Measurements from ENCODE around the gene PKIG.
"Not testable (repeated sequence)": the region's sequence is repeated elsewhere in the genome, so short reads cannot be mapped to it uniquely, and the experiment has no call there.

PKIG gene

DNA sequence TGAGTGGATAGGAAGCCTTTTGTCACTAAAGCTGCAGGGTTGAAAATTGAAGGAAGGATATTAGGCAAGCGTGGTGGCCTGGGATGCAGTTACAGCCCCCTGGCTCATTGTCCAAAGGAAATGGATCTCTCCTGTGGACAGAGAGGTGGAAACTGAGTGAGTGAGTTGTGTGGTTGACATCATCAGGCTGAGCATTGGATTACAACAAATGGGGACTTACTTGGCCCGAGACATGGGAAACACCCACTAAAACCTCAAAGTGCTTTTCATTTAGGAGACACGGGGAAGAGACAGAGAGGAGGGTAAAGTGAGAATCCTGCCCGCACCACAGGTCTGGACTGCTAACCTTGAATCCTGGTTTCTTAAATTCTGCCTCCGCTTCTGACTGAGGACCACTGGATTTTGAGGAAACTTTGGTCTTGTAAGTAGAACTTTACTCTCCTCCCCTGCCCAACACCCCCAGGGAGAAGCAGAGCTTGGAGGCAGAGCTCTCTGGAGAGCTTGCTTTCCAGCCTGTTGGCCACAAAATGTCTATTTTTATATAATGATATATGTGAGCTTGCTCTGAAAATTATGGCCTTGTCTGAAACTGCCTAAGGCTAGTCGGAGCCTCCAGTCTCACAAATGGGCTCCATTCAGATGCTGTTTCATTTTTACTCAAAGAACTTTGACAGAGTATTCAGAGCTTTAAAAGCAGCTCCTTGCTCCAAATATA is at the start of gene PKIG:
PKIG (plus strand) TSS at position 269 of the 715 bp plus-strand sequence. CDS start 31,978 bp downstream, outside the sequence.
- no peak for DNase-seq (ENCODE audit: low read depth)

DNA sequence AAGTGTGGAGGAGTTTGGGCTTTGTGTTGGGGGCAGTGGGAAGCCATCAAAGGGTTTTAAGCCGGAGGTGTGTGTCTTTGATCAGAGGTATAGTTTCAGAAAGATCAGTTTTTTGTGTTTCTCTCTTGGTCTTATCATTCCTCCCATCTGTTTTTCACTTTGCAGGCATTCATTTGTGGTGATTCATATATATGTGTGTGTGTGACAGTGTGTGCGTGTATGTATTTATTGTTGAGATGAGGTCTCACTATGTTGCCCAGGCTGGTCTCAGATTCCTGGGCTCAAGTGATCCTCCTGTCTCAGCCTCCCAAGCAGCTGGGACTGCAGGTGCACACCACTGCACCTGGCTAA is 49.4 kb upstream of the PKIG start:
- no peak for DNase-seq (ENCODE audit: low read depth)

DNA sequence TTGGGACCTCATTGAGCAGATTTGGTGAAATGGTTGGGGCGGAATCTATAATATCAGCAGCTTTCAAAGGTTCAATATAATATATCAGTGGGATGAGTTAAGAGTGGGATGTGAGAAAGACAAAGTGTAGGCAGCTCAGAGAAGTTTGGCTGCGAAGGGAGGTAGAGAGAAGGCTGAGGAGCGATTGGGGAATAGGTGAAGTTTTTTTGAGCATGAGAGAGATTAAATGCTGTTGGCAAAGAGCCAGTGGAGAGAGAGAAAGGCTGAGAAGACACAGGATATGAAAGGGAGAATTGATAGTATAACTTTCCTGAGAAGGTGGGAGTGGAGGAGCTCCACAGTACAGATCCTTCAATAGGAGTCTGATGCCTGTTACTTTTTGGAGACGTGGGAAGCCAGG is 48.5 kb upstream of the PKIG start:
- DNase-seq (ENCODE audit: low read depth) = no peak

GRCh38 chr20:44536175-44536574 is 46.2 kb upstream of the PKIG start:
- DNase-seq (ENCODE audit: low read depth) = no peak

DNA sequence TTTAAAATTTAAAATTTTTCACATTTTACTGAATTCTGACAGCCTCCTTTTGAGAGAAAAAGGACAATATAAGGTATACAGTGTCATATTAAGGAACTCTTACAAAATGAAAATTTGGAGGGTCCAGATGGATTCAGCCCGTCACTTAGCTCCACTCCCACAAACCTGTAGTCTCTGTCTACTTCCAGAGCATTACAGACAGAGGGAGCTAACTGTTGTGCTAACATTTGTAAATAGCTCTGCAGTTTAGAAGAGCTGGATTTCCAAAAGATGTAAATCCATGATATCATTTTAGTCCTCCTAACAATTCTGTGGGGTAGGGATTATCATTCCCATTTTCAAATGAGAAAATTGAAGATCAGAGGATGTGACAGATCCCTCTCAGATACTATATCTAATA is 44.4 kb upstream of the PKIG start:
- DNase-seq (ENCODE audit: low read depth) = no peak

DNA sequence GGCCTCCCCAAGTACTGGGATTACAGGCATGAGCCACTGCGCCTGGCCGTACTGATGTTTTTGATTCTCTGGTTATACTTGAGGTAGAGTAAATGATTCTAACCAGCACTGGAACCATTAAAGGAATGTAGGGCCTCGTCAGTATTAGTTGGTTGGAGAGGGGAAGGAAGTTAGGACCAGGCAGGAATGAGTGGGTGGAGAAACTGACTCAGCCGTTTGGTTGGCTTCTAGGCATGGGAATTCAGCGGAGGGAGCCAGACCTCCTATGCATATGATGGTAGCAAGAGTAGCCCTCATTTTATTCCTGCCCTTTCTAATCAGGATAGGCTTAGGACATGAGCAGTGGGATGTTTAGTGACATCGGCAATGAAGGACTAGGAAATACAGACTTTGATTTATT is 41.5 kb upstream of the PKIG start:
- no peak for DNase-seq (ENCODE audit: low read depth)

DNA sequence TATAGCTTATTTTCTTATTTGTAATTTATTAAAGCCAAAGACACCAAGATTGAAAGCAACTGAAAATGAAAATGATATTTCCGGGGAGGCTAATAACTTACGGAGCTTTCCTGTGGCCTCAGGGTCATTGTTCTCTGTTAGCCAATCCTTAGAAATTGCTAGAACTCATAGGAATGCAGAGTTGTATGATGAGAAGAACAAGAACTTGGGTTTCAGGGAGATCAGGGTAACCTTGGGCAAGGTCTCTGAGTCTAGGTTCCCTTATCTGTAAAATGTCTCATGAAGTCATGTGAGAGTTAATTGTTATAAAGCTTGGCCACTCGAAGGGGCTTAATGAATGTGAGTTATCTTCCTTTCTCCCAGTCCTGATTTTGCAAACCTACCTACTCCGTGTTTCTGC is 40.4 kb upstream of the PKIG start:
- no peak for DNase-seq (ENCODE audit: low read depth)

DNA sequence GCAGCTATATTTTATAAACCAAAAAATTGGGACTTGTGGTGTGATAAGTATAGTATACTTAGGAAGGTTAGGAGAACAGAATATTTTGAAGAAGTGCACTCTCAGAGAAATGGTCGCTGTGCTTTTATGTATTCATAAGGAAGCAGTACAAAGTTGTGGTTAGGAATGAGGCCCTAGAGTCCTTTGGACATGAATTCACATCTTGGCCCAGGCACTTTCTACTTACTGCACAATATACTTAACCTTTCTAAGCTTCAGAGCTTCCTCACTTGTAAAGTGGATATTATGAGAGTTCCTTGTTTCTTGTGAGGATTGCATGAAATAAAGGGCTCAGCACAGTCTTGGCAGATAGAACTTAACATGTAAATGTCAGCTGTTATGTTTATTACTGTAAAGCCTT is 39.5 kb upstream of the PKIG start:
- DNase-seq (ENCODE audit: low read depth) = no peak

DNA sequence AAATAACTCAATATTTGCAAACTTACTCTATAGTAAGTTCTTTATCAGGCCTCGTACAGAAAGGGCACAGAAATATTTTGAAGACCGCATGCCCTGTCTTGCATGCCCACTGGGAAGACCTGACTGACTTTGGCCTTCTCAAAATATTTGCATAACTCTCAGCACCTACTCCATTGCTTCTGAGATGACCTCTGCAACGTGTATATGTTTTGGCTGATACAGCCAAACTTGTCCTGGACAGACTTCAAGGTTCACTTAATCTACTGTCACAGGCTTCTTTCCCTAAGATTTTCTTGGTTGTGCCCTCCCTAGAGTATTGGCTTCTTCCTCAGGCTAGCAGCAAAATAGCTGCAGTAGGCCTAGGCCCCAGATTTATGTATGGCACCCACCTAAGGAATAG is 39.0 kb upstream of the PKIG start:
- no peak for DNase-seq (ENCODE audit: low read depth)

- DNase-seq (ENCODE audit: low read depth) = no peak
These were observed 38.1 kb upstream of the PKIG start for GRCh38 chr20:44544263-44544662.

GRCh38 chr20:44547419-44547818 is 35.0 kb upstream of the PKIG start:
- no peak for DNase-seq (ENCODE audit: low read depth)

GRCh38 chr20:44549123-44549522 is 33.3 kb upstream of the PKIG start:
- no peak for DNase-seq (ENCODE audit: low read depth)

DNA sequence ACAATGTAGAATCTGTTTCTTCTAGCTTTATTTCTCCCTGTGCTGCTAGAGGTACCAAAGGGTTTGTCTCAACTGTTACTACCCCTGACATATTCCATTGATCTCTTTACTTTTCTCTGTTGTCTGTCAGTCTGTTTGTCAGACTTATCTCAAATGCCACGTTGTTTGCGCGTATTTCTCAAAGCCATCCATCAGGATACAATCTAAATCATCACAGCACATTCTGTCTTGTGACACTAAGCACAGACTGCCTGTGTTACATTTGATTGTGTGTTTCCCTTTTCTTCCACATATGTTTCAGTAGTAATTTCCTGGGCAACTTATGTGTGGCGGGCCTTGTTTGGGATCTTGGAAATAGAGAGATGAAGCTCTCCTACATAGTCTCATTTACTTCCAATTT is 30.3 kb upstream of the PKIG start:
- no peak for DNase-seq (ENCODE audit: low read depth)

DNA sequence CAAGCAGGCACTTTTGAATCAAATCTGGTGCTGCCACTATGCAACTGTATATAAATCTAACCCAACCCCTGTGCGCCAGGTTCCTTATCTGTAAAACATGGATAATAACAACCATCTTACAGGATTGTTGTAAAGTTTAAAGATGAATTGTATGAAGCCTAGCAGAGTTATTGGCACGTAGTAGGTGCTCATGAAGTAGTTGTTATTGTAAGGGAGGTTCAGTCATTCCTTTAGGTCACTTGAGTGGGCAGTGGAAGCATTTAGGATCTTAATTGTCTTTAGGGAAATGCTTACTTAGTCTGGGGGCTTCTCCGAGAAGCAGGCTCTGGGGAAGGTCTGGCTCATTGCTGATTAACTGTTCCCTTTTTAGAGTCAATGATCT is 29.8 kb upstream of the PKIG start:
- DNase-seq (ENCODE audit: low read depth) = no peak

GRCh38 chr20:44552950-44553908 is 29.1 kb upstream of the PKIG start:
- DNase-seq (ENCODE audit: low read depth) = no peak

DNA sequence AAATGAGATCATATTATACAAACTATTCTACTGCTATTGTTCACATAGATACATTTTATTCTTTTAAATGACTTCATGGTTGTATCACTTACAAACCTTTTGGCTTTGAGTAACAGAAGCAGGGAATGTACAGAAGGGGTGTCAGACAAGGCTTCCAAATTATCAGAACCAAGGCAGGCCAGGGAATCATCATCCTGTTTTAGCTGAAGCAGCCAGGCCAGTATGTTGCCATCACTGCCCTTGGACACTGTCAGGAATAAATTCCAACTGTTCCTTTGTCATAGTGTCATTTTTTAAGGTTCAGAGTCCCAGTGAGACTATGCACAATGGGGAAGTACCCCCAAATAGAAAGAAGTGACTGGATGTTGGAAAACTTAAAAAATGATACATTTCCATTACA is 23.1 kb upstream of the PKIG start:
- DNase-seq (ENCODE audit: low read depth) = no peak

DNA sequence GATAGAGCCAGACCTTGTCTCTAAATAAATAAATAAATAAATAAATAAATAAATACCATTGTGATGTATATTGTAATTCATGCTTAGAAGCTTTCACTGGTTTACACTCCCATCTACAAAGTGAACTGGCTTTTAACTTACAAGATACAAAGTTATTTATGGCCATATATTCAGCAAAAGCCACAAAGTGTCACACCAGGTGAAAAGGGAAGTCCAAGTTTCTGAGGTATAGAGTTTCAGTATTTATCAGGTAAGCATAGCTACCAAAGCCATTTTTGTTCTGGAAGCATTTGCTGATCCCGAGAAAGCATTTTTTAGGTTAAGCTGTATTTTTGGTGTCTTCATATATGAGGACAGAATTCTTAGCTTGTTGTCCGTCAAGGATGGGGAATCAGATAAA is 22.1 kb upstream of the PKIG start:
- no peak for DNase-seq (ENCODE audit: low read depth)

- not testable (repeated sequence) for DNase-seq (ENCODE audit: low read depth)
These were observed 21.6 kb upstream of the PKIG start for GRCh38 chr20:44560818-44561217.

DNA sequence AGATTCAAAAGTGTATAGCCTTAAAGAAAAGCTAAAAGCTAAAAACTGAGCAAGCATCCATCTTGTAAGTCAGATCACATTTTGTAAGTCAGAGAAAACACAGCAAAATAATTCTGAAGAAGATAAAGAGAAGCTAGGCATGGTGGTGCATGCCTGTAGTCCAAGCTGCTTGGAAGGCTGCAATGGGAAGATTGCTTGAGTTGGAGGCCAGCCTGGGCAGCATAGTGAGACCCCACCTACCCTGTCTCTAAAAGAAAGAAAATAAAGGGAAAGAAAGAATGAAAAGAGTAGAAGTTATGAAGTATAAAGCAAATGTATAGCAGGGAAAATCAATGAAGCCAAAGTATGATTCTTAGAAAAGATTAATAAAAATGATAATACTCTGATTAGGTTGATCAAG is 20.5 kb upstream of the PKIG start:
- DNase-seq (ENCODE audit: low read depth) = no peak

DNA sequence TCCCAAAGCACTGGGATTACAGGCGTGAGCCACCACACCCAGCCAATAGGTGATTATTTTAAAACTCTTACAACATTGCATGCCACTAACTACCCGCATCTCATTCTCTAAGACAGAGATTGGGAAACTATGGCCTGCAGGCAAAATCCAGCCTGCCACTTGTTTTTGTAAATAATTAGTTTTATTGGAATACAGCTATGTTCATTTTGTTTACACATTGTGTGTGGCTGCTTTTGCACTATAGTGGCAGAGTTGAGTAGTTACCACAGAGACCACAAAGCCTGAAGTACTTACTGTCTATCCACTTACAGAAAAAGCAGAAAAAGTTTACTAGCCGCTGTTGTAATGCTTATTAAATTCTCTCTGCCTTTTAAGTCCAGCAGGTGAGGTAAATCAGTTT is 16.4 kb upstream of the PKIG start:
- DNase-seq (ENCODE audit: low read depth) = no peak

- no peak for DNase-seq (ENCODE audit: low read depth)
These were observed 15.6 kb upstream of the PKIG start for GRCh38 chr20:44566811-44567210.

DNA sequence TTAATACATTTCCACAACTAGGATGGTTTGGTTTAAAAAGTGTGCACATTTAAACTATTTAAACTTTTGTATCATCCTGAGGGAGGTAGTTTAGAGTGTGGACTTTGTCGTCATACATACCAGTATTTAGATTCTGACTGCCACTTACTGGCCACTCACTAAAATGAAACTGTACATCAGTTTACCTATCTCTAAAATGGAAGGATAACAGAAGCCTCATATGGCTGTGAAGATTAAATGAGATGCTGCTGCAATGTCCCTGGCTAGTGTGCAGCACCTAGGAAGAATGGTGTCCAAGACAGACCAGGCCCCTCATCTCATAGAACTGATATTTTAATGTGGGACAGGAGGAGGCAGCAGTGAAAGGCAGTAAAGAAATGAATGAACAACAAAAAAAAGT is 12.0 kb upstream of the PKIG start:
- no peak for DNase-seq (ENCODE audit: low read depth)

DNA sequence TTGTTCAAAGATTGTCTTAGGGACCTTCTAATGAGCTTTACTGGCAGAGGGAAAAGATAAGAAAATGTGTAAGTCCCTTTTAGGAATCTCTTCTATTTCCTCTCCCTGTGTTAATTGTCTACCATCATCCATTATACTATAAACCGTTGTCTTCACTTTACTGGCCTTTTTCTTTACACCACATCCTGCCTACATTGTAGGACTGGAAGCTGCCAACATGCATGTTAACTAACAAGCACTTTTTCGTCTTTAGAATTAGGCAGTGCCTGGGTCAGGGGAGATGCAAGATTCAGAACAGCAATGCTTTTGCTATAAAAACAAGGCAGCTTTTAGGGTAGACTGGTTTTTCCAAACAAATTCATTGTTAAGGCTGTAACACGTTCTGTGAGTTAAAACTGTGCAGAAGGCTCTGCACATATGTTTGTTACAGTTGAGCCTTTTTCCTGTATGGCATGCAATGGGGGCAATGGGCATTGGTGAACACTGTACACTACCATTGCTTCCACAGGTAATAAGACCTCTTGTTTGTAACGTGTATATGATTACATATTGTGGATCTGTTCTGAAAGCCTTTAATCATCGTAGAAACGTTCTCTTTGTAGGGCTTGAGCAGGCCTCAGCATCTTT is 10.9 kb upstream of the PKIG start:
- DNase-seq (ENCODE audit: low read depth) = no peak
